GM19324 (cell line): Measurements from ENCODE around the gene SMYD4.
A peak's percentile ranks its signal among the peaks of the same experiment; 100 is the strongest.
"Not testable (repeated sequence)": the region's sequence is repeated elsewhere in the genome, so short reads cannot be mapped to it uniquely, and the experiment has no call there.

ENCODE experiments used
- ATAC-seq: cut with Tn5 transposase; IDR thresholded peaks from one replicate; pipeline ENCODE4 v1.9.1; 2021; ENCODE audit warnings: mild to moderate bottlenecking, moderate library complexity; ENCODE audit not compliant: unreplicated experiment, low FRiP score

SMYD4 gene

GRCh38 chr17:1829592-1830257 lies at the start of gene SMYD4, which contains the start of gene RPA1:
Gene SMYD4, minus strand, starts transcription at chr17:1829902. Its CDS starts 1,908 bp downstream, at chr17:1827994.
Gene RPA1, plus strand, starts transcription at chr17:1830005. Its CDS starts 89 bp downstream, at chr17:1830094.
- ATAC-seq: peak; percentile 90

- no peak for ATAC-seq
These were observed 48.9 kb upstream of the SMYD4 start for GRCh38 chr17:1878419-1879121.

- ATAC-seq: no peak
These were observed 45.9 kb upstream of the SMYD4 start for GRCh38 chr17:1875597-1875996.

GRCh38 chr17:1873418-1873817 lies 43.7 kb upstream of the SMYD4 start:
- ATAC-seq: no peak

GRCh38 chr17:1872976-1873375 lies 43.3 kb upstream of the SMYD4 start:
- ATAC-seq: no peak

GRCh38 chr17:1872254-1872653 lies 42.6 kb upstream of the SMYD4 start:
- no peak for ATAC-seq

- ATAC-seq: no peak
These were observed 42.1 kb upstream of the SMYD4 start for GRCh38 chr17:1871756-1872155.

- no peak for ATAC-seq
These were observed 40.9 kb upstream of the SMYD4 start for GRCh38 chr17:1870592-1870991.

- ATAC-seq: no peak
These were observed 38.4 kb upstream of the SMYD4 start for GRCh38 chr17:1868090-1868489.

- no peak for ATAC-seq
These were observed 37.6 kb upstream of the SMYD4 start for GRCh38 chr17:1867307-1867706.

GRCh38 chr17:1865252-1866037 lies 35.7 kb upstream of the SMYD4 start:
- ATAC-seq: no peak

GRCh38 chr17:1861391-1862010 lies 31.8 kb upstream of the SMYD4 start:
- ATAC-seq: no peak

- ATAC-seq: no peak
These were observed 31.3 kb upstream of the SMYD4 start for GRCh38 chr17:1860978-1861377.

GRCh38 chr17:1856462-1856861 lies 26.8 kb upstream of the SMYD4 start:
- ATAC-seq: not testable (repeated sequence)

GRCh38 chr17:1853698-1854097 lies 24.0 kb upstream of the SMYD4 start:
- ATAC-seq: no peak

GRCh38 chr17:1852327-1852726 lies 22.6 kb upstream of the SMYD4 start:
- no peak for ATAC-seq

- no peak for ATAC-seq
These were observed 17.5 kb upstream of the SMYD4 start for GRCh38 chr17:1847191-1847590.

GRCh38 chr17:1843947-1844346 lies 14.2 kb upstream of the SMYD4 start:
- no peak for ATAC-seq

GRCh38 chr17:1839516-1839915 lies 9.8 kb upstream of the SMYD4 start:
- ATAC-seq: no peak

- peak; percentile 52 for ATAC-seq
These were observed 4.9 kb upstream of the SMYD4 start for GRCh38 chr17:1834380-1835149.
